Cardiac muscle cell (in vitro differentiated cells and primary cell): Measurements from ENCODE around the gene C10orf71. TPM values are rescaled to one million over a fixed set of nuclear protein-coding genes. Genes with fewer than 3 reads are reported as not detected.

Experiments
- DNase-seq, 2 donors: peaks; one replicate each; pipeline versions ENCODE4 v3.0.0 to v3.0.0-alpha.2; 2010 to 2017; ENCODE audit warnings: low read depth in 1 of 2, low spot score in 1 of 2
- H3K27ac ChIP-seq: fragments of 200-600 bp; sonication (generic); 2 replicates; pipeline ENCODE4 v1.5.1; 2016
- H3K27me3 ChIP-seq: fragments of 200-600 bp; sonication (generic); 2 replicates; pipeline ENCODE4 v1.6.0; 2016; ENCODE audit warnings: control low read depth
- H3K36me3 ChIP-seq: fragments of 200-600 bp; sonication (generic); 2 replicates; pipeline ENCODE4 v1.5.1; 2016; ENCODE audit warnings: control low read depth
- H3K4me1 ChIP-seq: fragments of 200-600 bp; sonication (generic); 2 replicates; pipeline ENCODE4 v1.8.1; 2017; ENCODE audit warnings: low read depth, mild to moderate bottlenecking, mixed run types
- H3K4me3 ChIP-seq: fragments of 200-600 bp; sonication (generic); 2 replicates; pipeline ENCODE4 v1.5.1; 2016; ENCODE audit warnings: mild to moderate bottlenecking
- H3K9me3 ChIP-seq: fragments of 200-600 bp; sonication (generic); 2 replicates; pipeline ENCODE4 v1.5.1; 2017; ENCODE audit warnings: low read depth, mild to moderate bottlenecking, control low read depth
- polyA plus RNA-seq: library from polyadenylated mRNA; unstranded; fragments of >200 nt; fragmentation: Nextera tagmentation; extraction: Ambion mirVana; gene quantifications from 2 replicates; pipeline ENCODE4 v1.2.1, GENCODE V29; 2016
- total RNA-seq: library from RNA; depleted of rRNA; stranded (reverse); fragments of >200 nt; gene quantifications from 2 replicates; pipeline ENCODE4 v1.2.3, GENCODE V29; 2016
- TF ChIP-seq, protein P1 (sequence below): IDR thresholded peaks from 2 replicates; pipeline ENCODE4 v1.5.1; 2012; ENCODE audit warnings: low read depth, mild to moderate bottlenecking, low read length

Gene C10orf71
- total and polyA plus RNA-seq, 2 experiments from 2014 or later: 4.0 to 10.2 TPM

DNA sequence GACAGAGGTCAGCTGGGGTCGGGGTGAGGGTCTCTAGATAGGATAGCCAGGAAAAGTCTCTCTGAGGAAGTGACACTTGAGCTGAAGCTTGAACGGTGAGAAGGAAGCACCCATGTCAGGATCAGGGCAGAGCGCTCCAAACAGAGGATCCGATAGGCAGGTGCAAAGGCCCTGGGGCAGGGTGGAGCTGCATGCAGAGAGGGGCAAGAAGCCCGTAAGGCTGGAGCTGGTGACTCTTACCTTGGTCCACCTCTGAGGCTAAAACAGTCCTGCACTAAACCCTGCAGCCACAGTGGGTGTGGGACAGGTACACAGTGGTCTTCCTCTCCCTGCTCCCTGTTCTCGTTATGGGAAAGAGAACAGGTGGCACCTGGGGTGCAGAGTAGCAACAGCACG, 5.8 kb upstream of the C10orf71 start:
- DNase-seq: no peak
- Histone ChIP-seq H3K27ac (no peak overlapping the region), H3K4me3 (no peak overlapping the region), H3K36me3 (no peaks in the 10 kb centered on the region), H3K9me3 (no peaks in the 10 kb centered on the region), H3K27me3 (no peaks in the 10 kb centered on the region), H3K4me1 (peaks cover 20% of the 10 kb centered on the region)
- TF ChIP-seq, protein P1, sequence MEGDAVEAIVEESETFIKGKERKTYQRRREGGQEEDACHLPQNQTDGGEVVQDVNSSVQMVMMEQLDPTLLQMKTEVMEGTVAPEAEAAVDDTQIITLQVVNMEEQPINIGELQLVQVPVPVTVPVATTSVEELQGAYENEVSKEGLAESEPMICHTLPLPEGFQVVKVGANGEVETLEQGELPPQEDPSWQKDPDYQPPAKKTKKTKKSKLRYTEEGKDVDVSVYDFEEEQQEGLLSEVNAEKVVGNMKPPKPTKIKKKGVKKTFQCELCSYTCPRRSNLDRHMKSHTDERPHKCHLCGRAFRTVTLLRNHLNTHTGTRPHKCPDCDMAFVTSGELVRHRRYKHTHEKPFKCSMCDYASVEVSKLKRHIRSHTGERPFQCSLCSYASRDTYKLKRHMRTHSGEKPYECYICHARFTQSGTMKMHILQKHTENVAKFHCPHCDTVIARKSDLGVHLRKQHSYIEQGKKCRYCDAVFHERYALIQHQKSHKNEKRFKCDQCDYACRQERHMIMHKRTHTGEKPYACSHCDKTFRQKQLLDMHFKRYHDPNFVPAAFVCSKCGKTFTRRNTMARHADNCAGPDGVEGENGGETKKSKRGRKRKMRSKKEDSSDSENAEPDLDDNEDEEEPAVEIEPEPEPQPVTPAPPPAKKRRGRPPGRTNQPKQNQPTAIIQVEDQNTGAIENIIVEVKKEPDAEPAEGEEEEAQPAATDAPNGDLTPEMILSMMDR: no peak

DNA sequence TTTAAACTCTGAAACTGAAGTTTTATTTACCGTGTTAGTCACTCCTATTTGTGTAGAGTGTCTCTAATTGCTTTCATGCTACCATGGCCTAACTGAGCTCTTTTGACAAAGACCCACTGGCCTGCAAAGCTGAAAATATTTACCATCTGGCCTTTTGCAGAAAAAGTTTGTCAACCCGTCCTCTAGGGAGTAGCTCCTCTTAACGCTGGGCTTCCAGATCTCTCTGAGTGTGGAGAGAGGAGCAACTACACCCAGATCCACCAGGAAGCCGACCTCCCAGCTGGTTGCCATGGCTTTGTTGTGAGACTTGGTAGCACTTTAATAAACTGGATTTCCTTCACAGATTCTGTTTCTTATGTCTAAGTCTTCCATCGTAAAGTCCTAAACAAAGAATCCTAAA, 4.2 kb upstream of the C10orf71 start:
- H3K9me3 ChIP-seq: no peaks in the 10 kb centered on the region
- no peak overlapping the region for H3K4me3 ChIP-seq
- no peaks in the 10 kb centered on the region for H3K36me3 ChIP-seq
- DNase-seq: no peak
- H3K4me1 ChIP-seq: peaks cover 35% of the 10 kb centered on the region
- H3K27me3 ChIP-seq: no peaks in the 10 kb centered on the region
- TF ChIP-seq, protein P1: no peak
- H3K27ac ChIP-seq: no peak overlapping the region

DNA sequence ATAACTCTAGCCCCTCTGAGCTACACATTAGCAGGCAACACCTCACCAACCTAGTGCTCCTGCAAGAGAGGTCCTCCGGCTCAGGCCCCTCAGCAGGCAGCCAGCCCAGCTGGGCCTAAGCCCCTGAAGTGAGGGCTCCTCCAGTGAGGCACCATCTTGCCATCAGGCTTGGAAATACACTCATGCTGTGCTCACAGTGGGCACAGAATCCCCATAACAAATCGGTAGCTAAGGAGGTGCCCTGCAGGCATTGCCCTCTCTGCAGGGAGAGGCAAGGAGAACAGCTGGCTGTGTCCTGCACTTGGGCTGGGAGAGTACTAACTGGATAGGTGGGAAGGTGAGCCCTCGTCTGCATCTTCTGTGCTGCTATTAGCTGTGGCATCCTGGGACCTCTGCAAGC, 3.7 kb upstream of the C10orf71 start:
- Histone ChIP-seq H3K4me3 (no peak overlapping the region), H3K9me3 (no peaks in the 10 kb centered on the region), H3K27ac (no peak overlapping the region), H3K36me3 (no peaks in the 10 kb centered on the region), H3K4me1 (peaks cover 41% of the 10 kb centered on the region), H3K27me3 (no peaks in the 10 kb centered on the region)
- TF ChIP-seq, protein P1: no peak
- DNase-seq: no peak

DNA sequence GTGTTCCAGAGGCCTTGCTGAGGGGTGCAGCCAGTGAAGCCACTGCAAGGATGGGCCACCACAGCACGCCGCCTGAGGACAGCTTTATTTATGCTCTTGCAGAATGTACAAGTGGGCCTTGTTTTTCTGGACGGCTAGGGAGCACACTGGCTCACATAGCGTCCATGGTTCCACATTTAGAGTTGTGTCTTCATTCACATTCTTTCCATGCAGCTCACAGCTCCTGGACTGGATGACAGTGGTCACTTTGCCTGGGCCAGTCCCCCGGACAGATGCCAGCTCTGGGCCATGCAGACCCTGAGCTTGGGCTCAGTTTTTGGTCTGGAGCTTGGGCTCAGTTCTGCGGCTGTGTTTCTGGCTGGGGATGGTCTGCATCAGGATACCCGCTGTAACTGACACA, 2.6 kb upstream of the C10orf71 start:
- H3K4me3 ChIP-seq: no peak overlapping the region
- no peak overlapping the region for H3K27ac ChIP-seq
- H3K36me3 ChIP-seq: no peaks in the 10 kb centered on the region
- no peak for DNase-seq
- no peaks in the 10 kb centered on the region for H3K9me3 ChIP-seq
- TF ChIP-seq, protein P1: no peak
- H3K27me3 ChIP-seq: no peaks in the 10 kb centered on the region
- H3K4me1 ChIP-seq: peaks cover 50% of the 10 kb centered on the region

DNA sequence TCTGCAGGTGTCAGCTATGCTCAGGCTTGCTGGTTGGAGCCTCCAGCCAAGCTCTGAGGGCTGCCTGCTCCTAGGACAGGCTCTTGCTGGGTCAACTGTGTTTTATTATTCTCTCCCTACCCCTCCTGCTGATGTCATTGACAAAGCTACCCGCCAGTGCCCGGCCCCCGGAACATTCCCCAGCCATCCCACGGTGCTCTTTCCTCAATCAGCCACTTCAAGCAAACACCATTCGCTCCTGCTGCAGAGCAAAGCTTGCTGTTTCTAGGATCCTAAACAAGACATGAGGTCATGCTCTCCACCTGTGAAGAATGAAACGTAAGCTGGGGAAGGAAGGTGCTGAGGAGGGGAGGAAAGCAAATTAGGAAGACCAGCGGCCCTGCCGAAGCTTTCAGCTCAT, 2.1 kb upstream of the C10orf71 start:
- no peak for DNase-seq
- TF ChIP-seq, protein P1: no peak
- H3K9me3 ChIP-seq: no peaks in the 10 kb centered on the region
- H3K4me1 ChIP-seq: peaks cover 50% of the 10 kb centered on the region
- no peak overlapping the region for H3K27ac ChIP-seq
- H3K27me3 ChIP-seq: no peaks in the 10 kb centered on the region
- no peaks in the 10 kb centered on the region for H3K36me3 ChIP-seq
- no peak overlapping the region for H3K4me3 ChIP-seq
